Mononuclear cell (primary cell): ENCODE results near the gene FAM89A. TPM values are rescaled to one million over a fixed set of nuclear protein-coding genes. Genes with fewer than 3 reads are reported as not detected.
"Not testable (repeated sequence)": the region's sequence is repeated elsewhere in the genome, so short reads cannot be mapped to it uniquely, and the experiment has no call there.

ENCODE experiments used
- H3K27me3 ChIP-seq: 2 replicates; pipeline ENCODE4 v1.6.0; 2011; ENCODE audit warnings: low read length, control low read depth; ENCODE audit not compliant: insufficient read depth
- H3K4me1 ChIP-seq: 2 replicates; pipeline ENCODE4 v1.5.1; 2011; ENCODE audit warnings: mild to moderate bottlenecking, low read length, control low read depth; ENCODE audit not compliant: insufficient read depth
- H3K4me3 ChIP-seq: 2 replicates; pipeline ENCODE4 v1.5.1; 2011; ENCODE audit warnings: mild to moderate bottlenecking, low read length, moderate library complexity
- H3K9me3 ChIP-seq: 2 replicates; pipeline ENCODE4 v1.5.1; 2011; ENCODE audit warnings: low read depth, mild to moderate bottlenecking, control low read depth, low read length
- total RNA-seq: library from RNA; depleted of rRNA; stranded (reverse); fragments of >200 nt; gene quantifications from one replicate; pipeline ENCODE4 v1.2.3, GENCODE V29; 2012

Gene FAM89A
- total RNA-seq, 1 donor, result 1.4 TPM

DNA sequence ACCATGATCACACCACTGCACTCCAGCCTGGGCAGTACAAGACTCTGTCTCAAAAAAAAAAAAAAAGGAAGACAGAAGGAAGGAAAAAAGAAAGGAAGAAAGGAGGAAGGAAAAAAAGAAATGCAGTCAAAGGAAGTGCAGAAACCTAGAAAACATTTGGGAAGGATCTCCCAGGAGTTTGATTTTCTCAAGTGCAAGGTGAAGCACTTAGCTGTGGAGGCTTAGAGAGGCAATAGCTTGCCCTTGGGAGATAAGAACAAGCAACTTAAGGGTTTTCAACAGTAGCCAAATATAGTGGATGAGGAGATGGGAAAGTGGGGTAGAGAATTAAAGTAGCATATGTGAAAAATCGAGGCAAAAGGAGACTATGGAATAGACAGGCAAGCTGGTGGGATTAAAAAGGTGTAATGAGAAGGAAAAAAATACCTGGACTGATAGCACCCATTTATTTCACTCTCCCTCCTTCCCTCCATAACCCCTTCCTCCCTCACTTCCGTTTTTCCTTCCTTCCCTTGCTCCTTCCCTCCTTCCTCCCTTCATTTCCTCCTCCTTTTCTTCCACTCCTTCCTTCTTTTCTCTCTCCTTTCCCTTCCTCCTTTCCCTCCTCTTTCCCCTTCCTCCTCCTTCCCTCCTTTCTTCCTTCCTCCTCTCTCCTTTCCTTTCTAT, 6.8 kb upstream of the FAM89A start:
- peaks cover 2% of the 10 kb centered on the region for H3K27me3 ChIP-seq
- H3K4me3 ChIP-seq, result no peak overlapping the region
- peaks cover 13% of the 10 kb centered on the region for H3K9me3 ChIP-seq
- no peaks in the 10 kb centered on the region for H3K4me1 ChIP-seq

DNA sequence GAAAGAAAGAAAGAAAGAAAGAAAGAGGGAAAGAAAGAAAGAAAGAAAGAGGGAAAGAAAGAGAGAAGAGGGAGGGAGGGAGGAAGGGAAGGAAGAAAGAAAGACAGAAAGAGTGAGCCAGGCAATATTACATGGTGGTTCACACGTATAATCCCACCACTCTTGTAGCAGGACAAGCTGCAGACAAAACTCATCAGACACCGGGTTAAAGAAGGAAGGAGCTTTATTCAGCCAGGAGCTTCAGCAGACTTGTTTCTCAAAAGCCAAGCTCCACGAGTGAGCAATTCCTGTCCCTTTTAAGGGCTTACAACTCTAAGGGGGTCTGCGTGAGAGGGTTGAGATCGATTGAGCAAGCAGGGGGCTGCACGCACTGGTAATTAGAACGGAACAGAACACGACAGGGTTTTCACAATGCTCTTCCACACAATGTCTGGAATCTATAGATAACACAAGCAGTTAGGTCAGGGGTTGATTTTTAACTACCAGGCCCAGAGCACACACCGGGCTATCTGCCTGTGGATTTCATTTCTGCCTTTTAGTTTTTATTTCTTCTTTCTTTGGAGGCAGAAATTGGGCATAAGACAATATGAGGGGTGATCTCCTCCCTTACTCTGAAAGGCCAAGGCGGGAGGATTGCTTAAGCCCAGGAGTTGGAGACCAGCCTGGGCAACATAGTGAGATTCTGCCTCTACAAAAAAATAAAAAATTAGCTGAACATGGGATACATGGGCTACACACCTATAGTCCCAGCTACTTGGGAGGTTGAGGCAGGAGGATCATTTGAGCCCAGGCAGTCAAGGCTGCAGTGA, 6.1 kb upstream of the FAM89A start:
- H3K4me3 ChIP-seq, H3K4me1 ChIP-seq, H3K27me3 ChIP-seq: not testable (repeated sequence)
- peaks cover 13% of the 10 kb centered on the region for H3K9me3 ChIP-seq

GRCh38 chr1:231045286-231045685, 5.2 kb upstream of the FAM89A start:
- peaks cover 6% of the 10 kb centered on the region for H3K27me3 ChIP-seq
- H3K9me3 ChIP-seq, result peaks cover 13% of the 10 kb centered on the region
- H3K4me3 ChIP-seq, result no peak overlapping the region
- peaks cover 7% of the 10 kb centered on the region for H3K4me1 ChIP-seq

DNA sequence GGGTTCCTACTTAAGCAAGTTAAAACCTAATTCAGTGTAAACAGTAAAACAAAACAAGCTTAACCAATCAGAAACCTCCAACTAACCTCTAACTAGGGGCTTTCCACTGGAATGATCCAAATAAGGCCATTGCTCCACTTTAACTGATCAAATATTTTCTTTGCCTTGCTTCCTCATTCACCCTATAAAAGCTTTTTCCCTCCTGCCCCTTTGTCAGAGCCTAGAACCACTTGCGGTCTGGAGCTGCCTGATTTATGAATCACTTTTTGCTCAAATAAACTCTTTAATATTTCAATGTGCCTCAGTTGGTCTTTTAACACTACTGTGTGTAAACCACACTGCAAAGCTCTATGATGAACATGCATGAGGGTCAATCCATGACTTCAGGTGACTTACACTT, 4.5 kb upstream of the FAM89A start:
- Histone ChIP-seq H3K9me3 (peaks cover 13% of the 10 kb centered on the region), H3K4me1 (peaks cover 7% of the 10 kb centered on the region), H3K27me3 (peaks cover 6% of the 10 kb centered on the region), H3K4me3 (no peak overlapping the region)

GRCh38 chr1:231041719-231042261, 1.7 kb upstream of the FAM89A start:
- peaks cover 13% of the 10 kb centered on the region for H3K9me3 ChIP-seq
- H3K27me3 ChIP-seq, result peaks cover 16% of the 10 kb centered on the region
- no peak overlapping the region for H3K4me3 ChIP-seq
- H3K4me1 ChIP-seq, result peaks cover 23% of the 10 kb centered on the region

DNA sequence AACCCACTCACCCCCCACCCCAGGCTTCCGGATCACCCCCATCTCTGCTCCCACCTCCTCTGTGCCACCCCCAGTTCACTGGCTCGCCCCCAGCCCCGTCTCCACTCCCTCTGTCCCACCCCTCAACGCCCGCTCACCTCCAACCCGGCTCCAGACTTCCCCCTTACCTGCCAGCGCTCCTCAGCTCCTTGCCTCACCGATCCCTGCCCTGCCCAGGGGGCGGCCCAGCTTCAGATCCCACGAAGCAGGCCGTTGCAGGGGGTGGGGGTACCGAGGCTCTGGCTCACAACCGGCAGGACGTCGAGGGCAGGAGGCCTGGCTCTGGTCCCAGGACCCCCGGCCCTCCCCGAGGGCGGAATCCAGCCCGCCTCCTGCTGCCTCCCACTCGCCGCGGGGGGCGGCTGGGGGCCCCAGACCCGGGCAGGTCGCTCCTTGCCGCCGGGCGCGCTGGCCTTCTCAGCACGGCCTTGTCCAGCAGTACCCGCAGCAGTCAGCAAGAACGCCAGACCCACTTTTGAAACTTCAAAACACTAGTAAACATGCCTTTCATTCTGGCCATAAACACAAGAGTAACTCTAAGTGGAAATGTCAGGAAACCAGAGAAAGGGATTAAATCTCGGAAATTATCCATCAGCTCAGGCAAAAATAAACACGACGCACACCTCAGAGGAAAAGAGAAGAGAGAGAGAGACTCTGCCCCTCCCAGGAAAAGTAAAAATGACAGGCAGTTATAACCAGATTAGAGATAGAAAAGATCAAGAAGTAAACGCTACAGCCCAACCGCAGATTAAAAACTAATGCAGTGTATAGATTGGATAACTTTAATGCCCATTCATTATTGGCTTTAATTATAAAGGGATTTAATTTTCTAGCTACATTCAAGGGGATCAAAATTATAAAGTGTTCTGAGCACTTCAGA, 1.0 kb upstream of the FAM89A start:
- H3K9me3 ChIP-seq, result peaks cover 13% of the 10 kb centered on the region
- peaks cover 30% of the 10 kb centered on the region for H3K4me1 ChIP-seq
- peaks cover 14% of the 10 kb centered on the region for H3K27me3 ChIP-seq
- peak overlapping the region; percentile 41 for H3K4me3 ChIP-seq

DNA sequence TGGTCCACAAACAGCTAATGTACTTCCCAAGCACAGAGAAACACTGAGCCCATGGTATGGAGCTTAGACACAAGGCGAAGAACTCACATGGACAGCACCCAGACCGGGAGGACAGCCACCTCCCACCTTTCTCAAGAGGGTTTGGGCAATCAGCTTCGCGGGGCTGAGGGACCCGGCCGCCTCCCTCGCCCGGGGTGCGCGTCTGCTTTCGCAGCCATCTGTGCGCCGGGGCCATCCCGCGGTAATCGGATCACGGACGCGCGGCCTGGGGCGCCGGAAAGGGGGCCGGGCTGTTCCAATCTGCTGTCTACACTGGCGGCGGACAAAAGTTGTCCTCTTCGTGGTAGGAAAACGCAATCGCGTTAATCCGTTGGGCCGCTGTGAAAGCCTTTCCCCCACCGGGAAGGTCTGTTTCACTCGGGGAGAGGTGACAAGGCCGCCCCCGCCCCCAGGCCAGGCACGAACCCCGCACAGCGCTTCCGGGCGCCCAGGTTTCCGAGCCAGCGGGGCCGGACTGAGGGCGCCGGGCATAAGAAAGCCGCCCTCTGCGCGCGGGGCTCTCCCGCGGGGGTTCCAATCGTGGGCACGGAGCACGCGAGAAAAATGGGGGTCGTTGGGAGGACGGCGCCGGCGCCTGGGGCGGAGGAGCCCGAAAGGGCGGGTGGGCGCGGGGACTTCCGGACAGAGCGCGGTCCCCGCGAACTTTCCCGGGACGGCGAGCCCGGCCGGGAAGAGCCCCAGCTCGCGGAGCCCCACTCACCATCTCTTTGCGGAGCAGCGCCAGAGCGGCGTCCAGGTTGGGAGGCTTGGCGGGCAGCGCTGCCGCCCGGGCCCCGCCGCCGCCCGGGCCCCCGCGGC, 664 bp downstream of the FAM89A start:
- Histone ChIP-seq H3K4me1 (peaks cover 40% of the 10 kb centered on the region), H3K4me3 (peak overlapping the region; percentile 54), H3K27me3 (peaks cover 14% of the 10 kb centered on the region), H3K9me3 (peaks cover 3% of the 10 kb centered on the region)

GRCh38 chr1:231037585-231038517, 2.2 kb downstream of the FAM89A start:
- peaks cover 44% of the 10 kb centered on the region for H3K4me1 ChIP-seq
- H3K4me3 ChIP-seq, result no peak overlapping the region
- no peaks in the 10 kb centered on the region for H3K9me3 ChIP-seq
- H3K27me3 ChIP-seq, result peaks cover 14% of the 10 kb centered on the region

DNA sequence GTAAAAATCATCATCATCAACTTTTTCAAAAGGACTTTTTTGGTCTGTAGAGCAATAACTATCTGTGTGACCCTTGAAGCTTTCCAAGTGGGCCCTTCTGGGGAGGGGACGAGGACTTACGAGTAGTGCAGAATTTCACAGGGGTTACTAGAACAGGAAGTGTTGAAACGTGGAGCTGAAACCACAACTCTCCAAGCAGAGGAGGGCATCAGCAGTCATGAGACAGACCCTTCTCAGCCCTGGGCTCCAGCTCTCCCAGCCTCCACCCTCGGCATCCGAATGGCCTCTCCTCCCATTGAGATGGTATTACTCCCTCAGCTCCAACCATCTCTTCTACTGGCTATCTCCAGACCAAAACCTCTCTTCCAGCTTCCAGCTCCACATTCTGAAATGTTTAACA, 3.6 kb downstream of the FAM89A start:
- H3K4me1 ChIP-seq, result peaks cover 44% of the 10 kb centered on the region
- peaks cover 14% of the 10 kb centered on the region for H3K27me3 ChIP-seq
- no peak overlapping the region for H3K4me3 ChIP-seq
- H3K9me3 ChIP-seq, result no peaks in the 10 kb centered on the region

DNA sequence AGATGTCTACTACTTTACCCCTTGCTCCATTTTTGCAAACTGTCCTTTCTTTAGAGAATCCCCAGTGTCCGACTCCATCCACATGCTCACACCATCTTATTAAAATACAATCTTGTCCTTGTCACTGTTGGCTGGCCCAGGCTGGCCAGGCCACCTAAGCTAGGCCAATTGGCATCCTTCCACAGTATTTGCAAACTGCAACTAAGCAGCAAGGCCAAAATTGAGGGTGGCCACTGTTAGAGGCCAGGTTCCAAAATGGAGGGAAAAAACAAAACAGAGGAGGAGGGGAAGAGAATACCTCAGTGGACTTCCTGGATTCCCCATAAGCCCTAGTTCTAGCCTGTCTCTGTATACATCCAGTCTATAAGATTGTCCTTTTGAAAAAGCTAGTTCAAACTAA, 4.3 kb downstream of the FAM89A start:
- no peaks in the 10 kb centered on the region for H3K9me3 ChIP-seq
- no peak overlapping the region for H3K4me3 ChIP-seq
- peaks cover 10% of the 10 kb centered on the region for H3K27me3 ChIP-seq
- peaks cover 38% of the 10 kb centered on the region for H3K4me1 ChIP-seq

GRCh38 chr1:231032963-231033362, 7.1 kb downstream of the FAM89A start:
- Histone ChIP-seq H3K4me1 (peaks cover 37% of the 10 kb centered on the region), H3K27me3 (peaks cover under 1% of the 10 kb centered on the region), H3K4me3 (no peak overlapping the region), H3K9me3 (no peaks in the 10 kb centered on the region)

GRCh38 chr1:231029841-231030240, 10.2 kb downstream of the FAM89A start:
- H3K27me3 ChIP-seq, result no peaks in the 10 kb centered on the region
- H3K9me3 ChIP-seq, result no peaks in the 10 kb centered on the region
- no peak overlapping the region for H3K4me3 ChIP-seq
- H3K4me1 ChIP-seq, result peaks cover 11% of the 10 kb centered on the region

DNA sequence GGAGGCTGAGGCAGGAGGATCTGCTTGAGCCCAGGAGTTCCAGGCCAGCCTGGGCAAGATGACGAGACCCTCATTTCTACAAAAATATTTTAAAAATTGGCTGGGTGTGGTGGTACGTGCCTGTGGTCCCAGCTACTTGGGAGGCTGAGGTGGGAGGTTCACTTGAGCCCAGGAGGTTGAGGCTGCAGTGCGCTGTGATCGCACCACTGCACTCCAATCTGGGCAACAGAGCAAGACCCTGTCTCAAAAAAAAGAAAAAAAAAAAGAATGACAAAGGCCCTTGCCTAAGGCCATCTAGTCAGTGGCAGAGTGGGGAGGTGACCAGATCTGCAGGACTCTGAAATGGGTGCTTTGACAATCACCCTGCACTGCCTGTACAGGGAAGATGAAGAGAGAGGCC, 10.8 kb downstream of the FAM89A start:
- peaks cover 11% of the 10 kb centered on the region for H3K4me1 ChIP-seq
- H3K27me3 ChIP-seq, H3K4me3 ChIP-seq, H3K9me3 ChIP-seq: not testable (repeated sequence)
